Body of pancreas (tissue), 4 donors: ENCODE results near the gene RCCD1. TPM values are rescaled to one million over a fixed set of nuclear protein-coding genes. Genes with fewer than 3 reads are reported as not detected.

Experiments used
- ATAC-seq: fragments of 150-250 bp; one replicate; pipeline ENCODE4 v1.9.1; 2016
- DNase-seq, 4 donors: peaks; one replicate each; pipeline ENCODE4 v3.0.0-alpha.2; 2019
- H3K27ac ChIP-seq, 4 donors: fragments of 200-600 bp; sonication (generic); 1 replicate in 3 of 4; 2 replicates in 1 of 4; pipeline versions ENCODE4 v1.5.1 to v1.6.1; 2016 to 2019; ENCODE audit warnings: mild to moderate bottlenecking in 1 of 4, mixed read lengths in 1 of 4, moderate library complexity in 1 of 4
- H3K27me3 ChIP-seq, 2 donors: fragments of 200-600 bp; sonication (generic); one replicate each; pipeline ENCODE4 v1.6.0; 2016; ENCODE audit warnings: mild to moderate bottlenecking in 1 of 2
- H3K36me3 ChIP-seq, 2 donors: fragments of 200-600 bp; sonication (generic); replicated peaks in 1 of 2; 2 replicates each; pipeline ENCODE4 v1.5.1; 2016; ENCODE audit warnings: low read depth in 2 of 2; ENCODE audit not compliant: insufficient read depth in 1 of 2
- H3K4me1 ChIP-seq: fragments of 200-600 bp; sonication (generic); one replicate; pipeline ENCODE4 v1.6.0; 2016
- H3K4me3 ChIP-seq, 2 donors: fragments of 200-600 bp; sonication (generic); 1 replicate in 1 of 2; 2 replicates in 1 of 2; pipeline ENCODE4 v1.5.1; 2016 to 2019
- H3K9me3 ChIP-seq, 3 donors: fragments of 200-600 bp; sonication (generic); 1 replicate in 2 of 3; 2 replicates in 1 of 3; pipeline ENCODE4 v1.5.1; 2016
- CTCF ChIP-seq, 7 experiments: fragments of 450-650 bp in 4 of 7; fragments of 200-600 bp in 3 of 7; sonication (generic) in 3 of 7; IDR thresholded peaks; one replicate each; pipeline ENCODE4 v1.5.1; 2016 to 2019; ENCODE audit warnings: antibody characterized with exemption in 7 of 7
- POLR2A ChIP-seq, 3 donors: fragments of 450-650 bp; IDR thresholded peaks; one replicate each; pipeline ENCODE4 v1.6.1; 2016; ENCODE audit warnings: antibody characterized with exemption in 3 of 3, mild to moderate bottlenecking in 2 of 3
- WGBS, 2 donors: methylation state at CpG; one replicate each; pipeline ENCODE4 v1.1.5; 2017; 5-methylcytosine and 5-hydroxymethylcytosine counted together
- intact Hi-C: fragments of 100-400 bp; cut with DNase I; formaldehyde crosslinking; loops from one replicate; pipeline ENCODE4 v1.15.1; 2023
- total RNA-seq, 2 donors: library from RNA; depleted of rRNA; stranded (reverse); fragments of >200 nt; gene quantifications; one replicate each; pipeline ENCODE4 v1.1.0, GENCODE V29; 2016

The RCCD1 gene
- total RNA-seq, 2 donors from 2014 or later: 13.7 to 21.4 TPM

GRCh38 chr15:90929246-90930019 is 25.3 kb upstream of the RCCD1 start:
- peaks cover 35% of the 10 kb centered on the region for H3K4me1 ChIP-seq
- H3K4me3 ChIP-seq: peak overlapping the region; percentile 26 to 58
- intact Hi-C loops: no loop called here
- H3K27ac ChIP-seq: peak overlapping the region; percentile 72 to 98 (median 91)
- DNase-seq: no peak
- H3K9me3 ChIP-seq: no peaks in the 10 kb centered on the region
- H3K36me3 ChIP-seq: no peaks in the 10 kb centered on the region
- 39 to 43% methylated on average over 21 of the region's 21 CpGs for WGBS, 2 donors
- ATAC-seq: no peak
- no peaks in the 10 kb centered on the region for H3K27me3 ChIP-seq
- peak in 2 of 7 experiments; percentile 23 to 35 for TF ChIP-seq CTCF (IDR thresholded peaks at IDR 0.05)
- no peak for TF ChIP-seq POLR2A (IDR thresholded peaks at IDR 0.05)

GRCh38 chr15:90930861-90931574 is 23.7 kb upstream of the RCCD1 start:
- no peaks in the 10 kb centered on the region for H3K9me3 ChIP-seq
- TF ChIP-seq CTCF (IDR thresholded peaks at IDR 0.05): no peak
- TF ChIP-seq POLR2A (IDR thresholded peaks at IDR 0.05): no peak
- peaks cover 45% of the 10 kb centered on the region for H3K4me1 ChIP-seq
- peak in 1 of 4 donors; percentile 39 for DNase-seq
- peak overlapping the region; percentile 79 to 98 (median 91) for H3K27ac ChIP-seq
- ATAC-seq: no peak
- intact Hi-C loops: no loop called here
- no peak overlapping the region for H3K4me3 ChIP-seq
- no peaks in the 10 kb centered on the region for H3K36me3 ChIP-seq
- WGBS, 2 donors: 46 to 51% methylated on average over 15 of the region's 15 CpGs
- no peaks in the 10 kb centered on the region for H3K27me3 ChIP-seq

GRCh38 chr15:90931575-90931827 is 23.2 kb upstream of the RCCD1 start:
- TF ChIP-seq CTCF (IDR thresholded peaks at IDR 0.05) (no peak), POLR2A (IDR thresholded peaks at IDR 0.05) (no peak)

GRCh38 chr15:90931828-90932659 is 22.6 kb upstream of the RCCD1 start, which contains the start of gene HDDC3:
TSS of gene HDDC3 (minus strand) at chr15:90932549. CDS start at chr15:90932540, 9 bp downstream.
- TF ChIP-seq POLR2A (IDR thresholded peaks at IDR 0.05) (peak; percentile 77 to 91 (median 91)), CTCF (IDR thresholded peaks at IDR 0.05) (peak; percentile 91 to 97 (median 93))
- peak within 1 kb of the TSS; percentile 45 to 78 for H3K4me3 ChIP-seq
- ATAC-seq: peak; percentile 64
- 0% methylated on average over 6 to 52 of the region's 52 CpGs for WGBS, 2 donors
- H3K4me1 ChIP-seq: peaks cover 55% of the 10 kb centered on the region
- no peaks in the 10 kb centered on the region for H3K27me3 ChIP-seq
- H3K36me3 ChIP-seq: no peaks in the 10 kb centered on the region
- peak; percentile 91 to 94 (median 91) for DNase-seq
- H3K27ac ChIP-seq: peak within 1 kb of the TSS; percentile 79 to 98 (median 91)
- H3K9me3 ChIP-seq: no peaks in the 10 kb centered on the region
- intact Hi-C loops: no loop called here

More at GRCh38 chr15:90931575-90931827, 23.2 kb upstream of the RCCD1 start:
- no peak for ATAC-seq
- intact Hi-C loops: no loop called here
- no peaks in the 10 kb centered on the region for H3K36me3 ChIP-seq
- peak overlapping the region in 1 of 2 donors; percentile 45 for H3K4me3 ChIP-seq
- WGBS, 2 donors: 6 to 10% methylated on average over 6 of the region's 6 CpGs
- peak overlapping the region; percentile 79 to 98 (median 91) for H3K27ac ChIP-seq
- no peak for DNase-seq
- peaks cover 50% of the 10 kb centered on the region for H3K4me1 ChIP-seq
- H3K27me3 ChIP-seq: no peaks in the 10 kb centered on the region
- H3K9me3 ChIP-seq: no peaks in the 10 kb centered on the region
